HG03064 (cell line): ENCODE measurements around the gene ZC3H8.
A peak's percentile ranks its signal among the peaks of the same experiment; 100 is the strongest.
"Not testable (repeated sequence)": the region's sequence is repeated elsewhere in the genome, so short reads cannot be mapped to it uniquely, and the experiment has no call there.

ENCODE experiments used
- ATAC-seq: cut with Tn5 transposase; IDR thresholded peaks from one replicate; pipeline ENCODE4 v1.9.1; 2021; ENCODE audit warnings: low read depth; ENCODE audit not compliant: unreplicated experiment

Gene ZC3H8

GRCh38 chr2:112254466-112255240 is at the start of gene ZC3H8:
ZC3H8 (minus strand) TSS chr2:112255042; CDS start chr2:112254981, 61 bp downstream.
- ATAC-seq, result peak; percentile 91

GRCh38 chr2:112304298-112304941 is 49.6 kb upstream of the ZC3H8 start:
- no peak for ATAC-seq

GRCh38 chr2:112301973-112302372 is 47.1 kb upstream of the ZC3H8 start:
- no peak for ATAC-seq

GRCh38 chr2:112301171-112301584 is 46.3 kb upstream of the ZC3H8 start:
- no peak for ATAC-seq

- ATAC-seq, result no peak
Measured at GRCh38 chr2:112296407-112296806, 41.6 kb upstream of the ZC3H8 start.

- no peak for ATAC-seq
Measured at GRCh38 chr2:112295407-112296078, 40.7 kb upstream of the ZC3H8 start.

GRCh38 chr2:112293636-112294401 is 39.0 kb upstream of the ZC3H8 start:
- no peak for ATAC-seq

GRCh38 chr2:112290648-112291047 is 35.8 kb upstream of the ZC3H8 start:
- no peak for ATAC-seq

- ATAC-seq, result no peak
Measured at GRCh38 chr2:112290088-112290487, 35.2 kb upstream of the ZC3H8 start.

GRCh38 chr2:112283535-112283934 is 28.7 kb upstream of the ZC3H8 start:
- not testable (repeated sequence) for ATAC-seq

- ATAC-seq, result not testable (repeated sequence)
Measured at GRCh38 chr2:112282066-112282465, 27.2 kb upstream of the ZC3H8 start.

- no peak for ATAC-seq
Measured at GRCh38 chr2:112277596-112278220, 22.9 kb upstream of the ZC3H8 start.

- no peak for ATAC-seq
Measured at GRCh38 chr2:112276954-112277353, 22.1 kb upstream of the ZC3H8 start.

GRCh38 chr2:112275887-112276773 is 21.3 kb upstream of the ZC3H8 start:
- ATAC-seq, result peak; percentile 50

- ATAC-seq, result peak; percentile 97
Measured at GRCh38 chr2:112275311-112275886, 20.6 kb upstream of the ZC3H8 start, which contains the start of gene ZC3H6. ZC3H6 (plus strand) TSS chr2:112275597; CDS start chr2:112275995, 398 bp downstream.

GRCh38 chr2:112273349-112273748 is 18.5 kb upstream of the ZC3H8 start:
- ATAC-seq, result no peak

GRCh38 chr2:112272669-112273068 is 17.8 kb upstream of the ZC3H8 start:
- ATAC-seq, result no peak

- no peak for ATAC-seq
Measured at GRCh38 chr2:112268547-112268946, 13.7 kb upstream of the ZC3H8 start.

GRCh38 chr2:112262876-112263275 is 8.0 kb upstream of the ZC3H8 start:
- no peak for ATAC-seq
